Spleen (tissue), 11 donors: Measurements from ENCODE around the gene TMEM132D. TPM values are rescaled to one million over a fixed set of nuclear protein-coding genes. Genes with fewer than 3 reads are reported as not detected.

Source experiments
- DNase-seq: peaks from one replicate; pipeline ENCODE4 v3.0.0-alpha.2; 2020
- H3K27ac ChIP-seq, 8 donors: fragments of 200-600 bp; sonication (generic) in 7 of 8; 1 replicate in 4 of 8; 2 replicates in 4 of 8; pipeline versions ENCODE4 v1.5.0 to v1.8.0; 2016 to 2021; ENCODE audit warnings: inconsistent platforms in 4 of 8, mild to moderate bottlenecking in 4 of 8, moderate library complexity in 1 of 8
- H3K27me3 ChIP-seq, 7 donors: fragments of 200-600 bp; sonication (generic) in 6 of 7; replicated peaks in 1 of 7; 1 replicate in 4 of 7; 2 replicates in 3 of 7; pipeline versions ENCODE4 v1.5.0 to v1.8.0; 2016 to 2021; ENCODE audit warnings: inconsistent platforms in 3 of 7, mild to moderate bottlenecking in 1 of 7
- H3K36me3 ChIP-seq, 6 donors: fragments of 200-600 bp; sonication (generic) in 5 of 6; 1 replicate in 4 of 6; 2 replicates in 2 of 6; pipeline versions ENCODE4 v1.5.0 to v1.8.0; 2016 to 2021; ENCODE audit warnings: inconsistent platforms in 2 of 6
- H3K4me1 ChIP-seq, 6 donors: fragments of 200-600 bp; sonication (generic) in 5 of 6; 1 replicate in 3 of 6; 2 replicates in 3 of 6; pipeline versions ENCODE4 v1.5.0 to v1.8.0; 2016 to 2021; ENCODE audit warnings: inconsistent platforms in 3 of 6
- H3K4me3 ChIP-seq, 8 donors: fragments of 200-600 bp; sonication (generic) in 7 of 8; 1 replicate in 4 of 8; 2 replicates in 4 of 8; pipeline versions ENCODE4 v1.5.0 to v1.8.0; 2016 to 2021; ENCODE audit warnings: inconsistent platforms in 4 of 8, mild to moderate bottlenecking in 4 of 8, moderate library complexity in 2 of 8
- H3K9me3 ChIP-seq, 8 donors: fragments of 200-600 bp; sonication (generic) in 7 of 8; 1 replicate in 4 of 8; 2 replicates in 4 of 8; pipeline versions ENCODE4 v1.5.0 to v1.8.0; 2016 to 2021; ENCODE audit warnings: inconsistent platforms in 4 of 8
- POLR2A ChIP-seq, 3 donors: fragments of 450-650 bp; IDR thresholded peaks; one replicate each; pipeline ENCODE4 v1.5.1; 2017; ENCODE audit warnings: antibody characterized with exemption in 3 of 3, mild to moderate bottlenecking in 1 of 3
- POLR2AphosphoS5 ChIP-seq, 3 donors: sonication (generic); formaldehyde crosslinking; IDR thresholded peaks; one replicate each; pipeline ENCODE4 v1.5.1; 2017; ENCODE audit warnings: antibody characterized with exemption in 3 of 3
- WGBS, 5 donors: extraction: QIAGEN DNeasy Blood & Tissue Kit in 3 of 5; methylation state at CpG; one replicate each; pipeline versions ENCODE4 v1.1.5 to v1.1.7; 2013 to 2018; 5-methylcytosine and 5-hydroxymethylcytosine counted together
- intact Hi-C: fragments of 100-400 bp; cut with DNase I; formaldehyde crosslinking; loops from one replicate; pipeline ENCODE4 v1.15.0; 2023; ENCODE audit warnings: low total_unique reads
- polyA plus RNA-seq, 3 donors: library from polyadenylated mRNA; stranded (reverse); fragments of 200-250 nt; gene quantifications; one replicate each; pipeline ENCODE4 v1.2.1, GENCODE V29; 2013
- total RNA-seq, 7 donors: library from RNA; depleted of rRNA in 3 of 7; stranded (reverse); fragments of >200 nt in 3 of 7; fragmentation: NEBNext Ultra II Directional in 4 of 7; extraction: Animal tissue kit (Norgen Biotek cat#: 25700) in 4 of 7; gene quantifications; one replicate each; pipeline versions ENCODE4 v1.1.0 to v1.2.1, GENCODE V29; 2016 to 2021
- TF ChIP-seq, protein P1 (sequence below), 11 experiments: fragments of 200-600 bp in 7 of 11; fragments of 450-650 bp in 4 of 11; sonication (generic) in 4 of 11; IDR thresholded peaks in 8 of 11; conservative IDR thresholded peaks in 3 of 11; 1 replicate in 7 of 11; 2 replicates in 4 of 11; pipeline versions ENCODE4 v1.4.0 to v1.8.0; 2016 to 2021; ENCODE audit warnings: antibody characterized with exemption in 11 of 11, inconsistent platforms in 4 of 11, mild to moderate bottlenecking in 1 of 11
- donor health status: healthy with polysubstance abuse.
- donor health status: DM: no; HTN: no; CAD: no; lungs with moderate emphysema.
- donor health status: DM: no; HTN: no; CAD: no.
- donor health status: Bipolar disorder and iron deficiency.
- donor health status: healthy.
- donor health status: DM: no; HTN: no; CAD: no.
- donor health status: DM: yes; HTN: yes; CAD: no.

Gene TMEM132D
- total and polyA plus RNA-seq, 10 donors = 0.03 TPM; not detected in 9

DNA sequence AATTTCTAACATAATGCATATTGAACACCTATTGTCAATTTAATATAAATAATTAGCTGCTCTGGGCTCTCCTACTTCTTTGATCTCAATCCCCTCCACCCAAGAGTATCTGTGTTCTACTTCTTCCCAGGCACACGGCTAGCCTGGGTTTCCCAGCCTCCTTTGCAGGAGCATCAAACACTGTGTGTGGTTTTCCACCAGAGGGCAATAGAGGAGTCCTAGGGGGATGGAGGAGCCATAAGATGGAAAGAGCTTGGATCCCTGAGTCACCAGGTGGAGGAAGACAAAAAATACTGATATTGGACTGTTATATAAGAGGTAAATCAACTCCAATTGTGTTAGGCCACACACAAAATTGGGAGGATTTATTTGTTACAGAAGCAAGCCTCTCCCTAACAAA is 716.9 kb downstream of the TMEM132D start:
- TF ChIP-seq POLR2A (IDR thresholded peaks at IDR 0.05) (no peak), POLR2AphosphoS5 (IDR thresholded peaks at IDR 0.05) (no peak)
- TF ChIP-seq, protein P1, sequence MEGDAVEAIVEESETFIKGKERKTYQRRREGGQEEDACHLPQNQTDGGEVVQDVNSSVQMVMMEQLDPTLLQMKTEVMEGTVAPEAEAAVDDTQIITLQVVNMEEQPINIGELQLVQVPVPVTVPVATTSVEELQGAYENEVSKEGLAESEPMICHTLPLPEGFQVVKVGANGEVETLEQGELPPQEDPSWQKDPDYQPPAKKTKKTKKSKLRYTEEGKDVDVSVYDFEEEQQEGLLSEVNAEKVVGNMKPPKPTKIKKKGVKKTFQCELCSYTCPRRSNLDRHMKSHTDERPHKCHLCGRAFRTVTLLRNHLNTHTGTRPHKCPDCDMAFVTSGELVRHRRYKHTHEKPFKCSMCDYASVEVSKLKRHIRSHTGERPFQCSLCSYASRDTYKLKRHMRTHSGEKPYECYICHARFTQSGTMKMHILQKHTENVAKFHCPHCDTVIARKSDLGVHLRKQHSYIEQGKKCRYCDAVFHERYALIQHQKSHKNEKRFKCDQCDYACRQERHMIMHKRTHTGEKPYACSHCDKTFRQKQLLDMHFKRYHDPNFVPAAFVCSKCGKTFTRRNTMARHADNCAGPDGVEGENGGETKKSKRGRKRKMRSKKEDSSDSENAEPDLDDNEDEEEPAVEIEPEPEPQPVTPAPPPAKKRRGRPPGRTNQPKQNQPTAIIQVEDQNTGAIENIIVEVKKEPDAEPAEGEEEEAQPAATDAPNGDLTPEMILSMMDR (IDR thresholded peaks at IDR 0.05 in 8 of 11, conservative IDR thresholded peaks at IDR 0.05 in 3 of 11) = no peak
- WGBS, 5 donors = 77 to 82% (median 79%) methylated on average over 1 of the region's 1 CpG

GRCh38 chr12:129185855-129186254 is 718.0 kb downstream of the TMEM132D start:
- no peaks in the 10 kb centered on the region for H3K36me3 ChIP-seq
- H3K27ac ChIP-seq = no peak overlapping the region
- no peak overlapping the region for H3K4me3 ChIP-seq
- no peak for TF ChIP-seq POLR2AphosphoS5 (IDR thresholded peaks at IDR 0.05)
- TF ChIP-seq, protein P1 (IDR thresholded peaks at IDR 0.05 in 8 of 11, conservative IDR thresholded peaks at IDR 0.05 in 3 of 11) = no peak
- no peak for TF ChIP-seq POLR2A (IDR thresholded peaks at IDR 0.05)
- no peak for DNase-seq
- no peaks in the 10 kb centered on the region for H3K27me3 ChIP-seq
- intact Hi-C loops = no loop called here
- no peaks in the 10 kb centered on the region for H3K4me1 ChIP-seq
- 62 to 100% (median 84%) methylated on average over 2 to 3 of the region's 3 CpGs for WGBS, 5 donors
- peaks cover 0 to 18% (median 2%) of the 10 kb centered on the region in 8 donors for H3K9me3 ChIP-seq

More for the DNA sequence above, 716.9 kb downstream of the TMEM132D start:
- H3K27me3 ChIP-seq = no peaks in the 10 kb centered on the region
- H3K4me3 ChIP-seq = no peak overlapping the region
- H3K9me3 ChIP-seq = peaks cover 0 to 19% (median 5%) of the 10 kb centered on the region in 8 donors
- no peak overlapping the region for H3K27ac ChIP-seq
- no peaks in the 10 kb centered on the region for H3K4me1 ChIP-seq
- no peak for DNase-seq
- intact Hi-C loops = no loop called here
- no peaks in the 10 kb centered on the region for H3K36me3 ChIP-seq

- no peaks in the 10 kb centered on the region for H3K4me1 ChIP-seq
These were observed 719.5 kb downstream of the TMEM132D start for GRCh38 chr12:129184127-129184928.

More at GRCh38 chr12:129184127-129184928, 719.5 kb downstream of the TMEM132D start:
- intact Hi-C loops = no loop called here
- Histone ChIP-seq H3K27ac (no peak overlapping the region), H3K4me3 (no peak overlapping the region), H3K9me3 (peaks cover 0 to 18% (median 2%) of the 10 kb centered on the region in 8 donors), H3K36me3 (no peaks in the 10 kb centered on the region), H3K27me3 (no peaks in the 10 kb centered on the region)
- no peak for TF ChIP-seq POLR2A (IDR thresholded peaks at IDR 0.05)
- TF ChIP-seq, protein P1 (IDR thresholded peaks at IDR 0.05 in 8 of 11, conservative IDR thresholded peaks at IDR 0.05 in 3 of 11) = no peak
- TF ChIP-seq POLR2AphosphoS5 (IDR thresholded peaks at IDR 0.05) = no peak
- no peak for DNase-seq
- 67 to 77% (median 68%) methylated on average over 19 of the region's 19 CpGs for WGBS, 5 donors
